ENCODE measurements around the gene HOXA5.

HOXA5 gene

DNA sequence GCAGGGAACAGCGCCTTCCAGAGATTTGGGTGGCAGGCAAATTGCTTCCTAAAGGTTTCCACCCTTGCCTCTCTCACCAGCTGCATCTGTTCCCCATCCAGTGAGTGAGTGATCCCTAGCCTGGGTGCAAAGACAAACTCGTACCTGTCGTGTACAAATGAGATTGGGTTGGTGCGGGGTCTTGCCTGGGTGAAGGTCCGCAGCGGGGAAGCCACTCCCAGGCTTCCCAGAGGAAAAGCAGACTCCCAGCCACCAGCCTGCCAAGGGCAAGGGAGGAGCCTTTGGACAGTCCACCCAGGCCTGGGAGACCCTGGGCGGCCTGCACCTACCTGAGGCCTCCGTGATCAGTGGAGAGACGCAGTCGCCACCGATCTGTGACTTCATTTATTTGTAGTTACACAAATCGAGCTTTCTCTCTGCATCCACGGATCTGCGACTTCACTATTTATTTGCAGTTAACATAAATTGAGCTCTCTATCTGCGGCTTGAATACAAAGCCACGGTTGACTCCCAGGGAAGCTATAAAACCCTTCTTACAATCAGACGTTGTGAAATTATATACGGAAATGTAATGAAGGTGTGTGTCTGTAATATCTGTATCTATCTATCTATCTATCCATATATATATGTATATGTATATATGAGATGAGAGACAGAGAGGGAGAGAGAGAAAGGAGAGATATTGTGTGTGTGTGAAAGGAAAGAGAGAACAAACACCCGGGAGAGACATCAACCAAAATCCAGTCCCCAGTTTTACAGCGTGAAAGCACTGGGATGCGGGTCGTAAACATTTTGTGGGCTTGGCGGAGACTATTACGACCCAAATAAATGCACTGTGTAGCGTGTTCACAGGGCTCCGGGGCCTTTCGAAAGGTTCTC, 16.0 kb upstream of the HOXA5 start:
- DNase-seq (ENCODE audit: low read depth) = no peak

DNA sequence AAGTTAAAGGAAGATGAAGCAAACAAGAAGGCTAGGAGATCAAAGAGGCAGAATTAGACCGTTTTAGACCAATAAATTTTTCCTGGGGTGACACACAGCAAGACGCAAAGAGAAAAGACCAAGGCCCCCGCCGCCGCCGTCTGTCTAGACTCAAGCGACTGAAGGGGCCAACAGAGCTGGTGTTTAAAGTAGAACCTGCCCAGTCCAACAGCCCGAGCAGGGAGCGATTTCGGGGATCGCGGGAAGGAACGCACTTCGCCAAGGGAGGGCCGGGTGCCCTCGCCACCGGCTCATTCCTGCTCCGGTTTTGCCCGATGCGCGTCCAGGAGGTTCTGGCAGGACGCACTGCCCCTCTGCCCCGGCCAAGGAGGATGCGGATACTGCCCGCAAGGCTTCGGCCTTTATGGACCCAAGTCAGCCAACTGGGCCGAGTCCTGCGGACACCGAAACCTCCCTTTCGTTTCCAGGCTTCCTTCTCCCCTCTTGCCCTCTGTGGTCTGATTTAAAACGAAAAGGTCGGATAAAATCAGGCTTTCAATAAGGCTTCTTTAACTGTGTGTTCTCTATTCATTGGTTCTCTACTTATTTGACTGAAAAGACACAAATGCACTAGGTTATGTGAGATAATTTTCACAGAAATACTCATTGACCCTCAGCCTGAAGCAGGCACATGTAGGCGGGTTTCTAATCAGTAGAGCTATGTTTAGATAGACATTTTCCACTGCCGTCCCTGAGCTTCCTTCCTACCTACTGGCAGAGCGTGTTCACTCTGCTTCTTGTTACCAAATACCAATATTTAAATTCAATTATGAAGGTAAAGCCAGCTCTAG, 15.2 kb upstream of the HOXA5 start:
- DNase-seq (ENCODE audit: low read depth) = no peak

DNA sequence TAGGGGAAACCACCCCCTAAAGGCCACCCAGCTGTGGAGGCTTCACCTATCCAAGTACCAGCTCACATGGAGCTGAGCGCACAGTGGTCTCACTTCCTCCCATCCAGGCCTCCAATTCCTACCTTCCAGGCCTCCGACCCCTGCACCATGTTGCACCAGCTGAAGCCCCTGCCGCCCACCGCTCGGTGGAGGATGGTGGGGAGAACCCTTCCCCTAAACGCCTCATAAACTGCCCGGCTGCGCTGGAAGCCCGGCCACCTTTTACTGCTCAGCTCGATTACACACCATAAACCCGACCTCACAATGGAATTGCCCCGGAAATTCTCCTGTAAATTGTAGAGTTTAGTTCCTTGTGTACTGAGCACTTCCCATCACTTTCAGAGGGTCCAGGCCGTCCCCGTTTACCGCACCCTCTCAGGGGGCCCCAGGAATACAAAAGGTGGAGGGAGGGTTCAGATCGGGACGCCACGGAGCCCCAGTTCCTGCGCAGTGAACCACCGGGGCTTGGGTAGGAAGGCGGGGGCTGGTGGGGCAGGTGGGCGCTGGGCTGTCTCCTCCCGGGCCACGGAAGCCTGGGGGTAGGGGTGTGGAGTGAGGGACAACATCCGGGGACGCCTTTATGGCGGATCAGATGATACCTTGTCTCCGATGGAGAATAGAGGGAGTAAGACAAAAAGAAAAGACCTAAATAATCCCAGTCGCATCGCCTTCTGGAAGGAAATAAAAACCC, 14.4 kb upstream of the HOXA5 start:
- DNase-seq (ENCODE audit: low read depth) = no peak

DNA sequence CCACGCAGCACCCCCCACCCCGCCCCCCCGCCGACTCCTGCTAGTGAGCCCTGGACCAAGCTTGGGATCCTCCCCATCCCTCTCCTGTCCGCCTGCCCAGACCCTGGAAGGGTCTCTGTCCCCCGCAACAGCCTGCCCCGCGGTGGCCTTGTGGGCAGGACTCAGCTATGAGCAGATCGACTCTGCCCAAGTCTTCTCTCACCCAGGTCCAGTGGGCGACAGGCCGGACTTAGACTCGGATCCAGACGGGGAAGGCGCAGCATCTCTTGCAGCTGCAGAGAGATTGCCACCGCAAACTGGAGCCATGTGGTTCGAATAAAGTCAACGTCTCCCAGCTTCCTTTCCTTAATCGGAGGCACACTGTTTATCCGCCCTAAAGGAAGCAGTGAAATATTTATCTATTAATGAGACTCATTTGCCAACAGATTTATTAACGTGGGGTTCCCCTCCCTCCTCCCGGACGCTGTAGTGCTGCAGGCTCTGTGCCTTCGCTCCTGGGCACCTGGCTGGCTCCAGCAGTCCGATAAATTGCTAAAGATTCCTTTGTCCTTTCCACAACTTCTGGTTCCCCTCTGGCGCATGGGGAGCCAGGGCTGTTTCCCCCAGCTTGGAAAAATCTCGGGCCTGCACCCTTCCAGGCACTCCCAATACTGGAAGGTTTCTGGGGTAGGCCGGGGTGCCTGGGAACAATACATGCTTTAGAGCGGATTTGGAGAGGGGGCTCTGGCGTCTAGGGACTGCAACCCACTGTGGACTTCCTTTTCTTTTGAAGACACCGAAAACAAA, 13.6 kb upstream of the HOXA5 start:
- DNase-seq (ENCODE audit: low read depth) = no peak

DNA sequence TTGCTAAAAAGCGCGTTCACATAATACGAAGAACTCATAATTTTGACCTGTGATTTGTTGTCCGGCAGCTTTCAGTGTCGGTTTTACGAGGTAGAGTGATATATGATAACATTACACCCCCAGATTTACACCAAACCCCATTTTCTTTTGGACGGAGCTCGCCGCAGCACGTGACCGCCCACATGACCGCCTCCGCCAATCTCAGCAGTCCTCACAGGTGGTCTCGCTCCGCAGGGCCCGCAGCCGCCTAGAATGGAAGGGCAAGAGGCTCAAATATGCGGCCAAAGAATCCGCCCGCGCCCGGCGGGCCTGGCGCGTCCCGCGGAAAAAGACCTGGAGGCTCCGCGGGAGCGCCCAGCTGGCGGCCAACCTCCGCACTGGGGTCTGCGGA, 13.0 kb upstream of the HOXA5 start, which contains the start of gene HOXA7:
Gene HOXA7 (minus strand): TSS at position 168 of the 391 bp plus-strand sequence. CDS start 130 bp downstream, at position 38.
- no peak for DNase-seq (ENCODE audit: low read depth)

DNA sequence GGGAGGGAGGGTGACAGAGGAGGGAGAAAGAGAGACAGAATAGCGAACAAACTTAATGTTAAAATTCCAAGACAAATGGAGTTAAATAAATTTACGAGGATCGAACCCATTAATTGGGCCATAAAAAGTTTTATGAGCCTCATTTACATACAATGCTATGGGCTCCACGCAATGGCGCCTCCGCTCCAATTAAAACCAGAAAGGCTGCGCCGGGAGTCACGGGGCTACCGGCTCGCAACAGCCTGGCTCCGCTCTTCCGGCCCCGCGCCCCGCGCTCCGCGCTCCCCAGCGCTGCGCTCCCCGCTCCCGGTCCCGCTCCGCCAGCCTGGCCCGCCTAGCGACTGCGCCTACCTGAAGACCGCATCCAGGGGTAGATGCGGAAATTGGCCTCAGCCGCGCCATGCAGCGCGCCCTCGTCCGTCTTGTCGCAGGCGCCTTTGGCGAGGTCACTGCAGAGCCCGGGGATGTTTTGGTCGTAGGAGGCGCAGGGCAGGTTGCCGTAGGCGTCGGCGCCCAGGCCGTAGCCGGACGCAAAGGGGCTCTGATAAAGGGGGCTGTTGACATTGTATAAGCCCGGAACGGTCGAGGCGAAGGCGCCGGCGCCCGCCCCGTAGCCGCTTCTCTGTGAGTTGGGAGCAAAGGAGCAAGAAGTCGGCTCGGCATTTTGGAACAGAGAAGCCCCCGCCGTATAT, 12.5 kb upstream of the HOXA5 start:
- DNase-seq (ENCODE audit: low read depth) = no peak

DNA sequence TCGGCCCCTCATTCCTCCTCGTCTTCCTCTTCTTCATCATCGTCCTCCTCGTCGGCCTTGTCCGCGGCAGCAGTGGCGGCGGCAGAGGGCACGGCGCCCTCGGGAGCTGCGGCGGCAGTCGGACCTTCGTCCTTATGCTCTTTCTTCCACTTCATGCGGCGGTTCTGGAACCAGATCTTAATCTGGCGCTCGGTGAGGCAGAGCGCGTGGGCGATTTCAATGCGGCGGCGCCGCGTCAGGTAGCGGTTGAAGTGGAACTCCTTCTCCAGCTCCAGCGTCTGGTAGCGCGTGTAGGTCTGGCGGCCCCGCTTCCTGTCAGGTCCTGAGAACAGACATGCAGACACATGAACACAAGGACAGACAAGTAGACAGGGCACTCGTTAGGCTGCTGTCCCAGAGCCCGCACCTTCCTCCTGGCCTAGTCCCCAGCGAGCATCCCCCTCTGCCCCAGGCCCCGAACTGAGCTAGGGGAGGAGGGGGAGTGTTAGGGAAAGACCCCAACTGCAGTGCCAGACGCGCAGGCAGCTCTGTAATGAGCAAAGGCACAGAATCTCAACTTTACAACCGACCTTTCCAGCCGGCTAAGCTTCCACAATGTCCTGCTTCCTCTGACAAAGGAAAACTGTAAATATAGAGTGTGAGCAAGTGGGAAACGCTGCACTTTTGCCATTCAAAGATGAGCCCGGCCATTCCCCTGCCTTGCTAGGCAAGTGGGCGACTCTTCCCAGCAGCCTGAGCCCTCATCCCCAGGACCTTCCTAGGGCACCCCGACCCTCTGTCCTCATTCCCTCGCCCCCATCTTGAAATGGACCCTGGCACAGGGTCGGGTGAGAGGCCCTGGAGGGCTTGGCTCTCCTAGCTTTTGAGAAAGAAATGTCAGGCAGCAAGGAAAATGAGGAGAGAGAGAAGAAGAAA, 11.7 kb upstream of the HOXA5 start:
- DNase-seq (ENCODE audit: low read depth) = no peak

DNA sequence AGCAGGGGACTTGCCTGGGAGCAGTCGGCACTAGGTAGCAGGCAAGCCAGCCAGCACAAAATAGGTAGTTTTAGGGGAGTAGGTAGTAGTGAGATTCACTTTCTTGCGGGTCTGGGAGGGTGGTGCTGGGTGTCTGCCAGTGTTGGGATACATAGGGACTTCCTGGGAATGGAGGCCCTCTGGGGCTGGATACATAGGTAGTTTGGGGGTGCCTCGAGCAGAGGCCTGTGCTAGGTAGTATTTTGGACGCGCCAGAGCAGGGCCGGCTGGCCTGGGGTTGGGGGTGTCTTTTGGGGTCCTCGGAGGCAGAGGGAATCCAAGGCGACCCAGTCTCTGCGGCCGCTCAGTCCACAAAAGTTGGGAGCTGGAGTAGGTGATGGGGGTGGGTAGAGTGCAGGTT, 10.9 kb upstream of the HOXA5 start:
- DNase-seq (ENCODE audit: low read depth) = no peak

DNA sequence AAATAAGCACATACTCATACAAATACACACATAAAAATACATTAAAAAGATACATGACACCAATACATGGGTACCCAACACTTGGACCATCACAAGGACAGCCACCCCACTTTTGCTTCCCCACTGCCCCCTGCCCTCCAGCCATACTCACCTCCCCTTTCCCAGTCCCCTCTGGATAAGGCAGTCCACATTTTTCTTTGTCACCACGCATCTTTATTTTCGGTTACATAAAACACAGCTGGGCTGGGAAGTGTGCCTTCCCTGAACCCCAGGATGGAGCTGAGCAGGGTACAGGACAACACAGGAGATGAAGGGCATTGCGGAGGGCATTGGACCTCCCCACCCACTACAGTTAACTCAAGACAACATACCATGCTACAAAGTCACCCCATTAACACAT, 10.0 kb upstream of the HOXA5 start:
- no peak for DNase-seq (ENCODE audit: low read depth)

DNA sequence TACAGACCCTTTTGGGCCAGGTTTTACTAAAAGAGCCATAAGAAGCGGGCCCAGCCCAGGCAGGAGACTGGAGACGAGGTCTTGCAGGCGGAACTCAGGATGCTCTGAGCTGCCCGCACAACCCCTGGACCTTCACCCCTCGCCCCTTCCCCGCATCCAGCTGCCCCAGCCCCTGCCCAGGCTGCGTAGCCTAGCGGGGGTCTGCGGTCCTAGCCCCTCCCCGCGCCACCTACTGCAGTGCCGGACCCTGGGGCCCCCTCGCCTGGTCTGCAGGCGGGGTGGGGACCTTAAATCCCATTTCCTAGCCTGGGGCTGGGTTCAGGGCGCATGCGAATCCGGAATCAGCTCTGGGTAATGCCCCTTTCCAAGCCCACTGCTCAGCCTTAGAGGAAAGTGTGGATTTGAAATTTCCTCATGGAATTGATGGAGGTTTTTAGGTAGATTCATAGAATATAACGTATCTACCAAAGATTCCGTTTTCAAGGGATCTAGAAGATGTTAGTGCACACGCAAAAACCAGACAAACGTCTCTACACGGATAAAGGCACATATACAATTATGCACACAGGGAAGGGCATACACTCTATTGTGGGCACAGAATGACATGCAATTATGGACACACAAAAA, 9.4 kb upstream of the HOXA5 start:
- no peak for DNase-seq (ENCODE audit: low read depth)

DNA sequence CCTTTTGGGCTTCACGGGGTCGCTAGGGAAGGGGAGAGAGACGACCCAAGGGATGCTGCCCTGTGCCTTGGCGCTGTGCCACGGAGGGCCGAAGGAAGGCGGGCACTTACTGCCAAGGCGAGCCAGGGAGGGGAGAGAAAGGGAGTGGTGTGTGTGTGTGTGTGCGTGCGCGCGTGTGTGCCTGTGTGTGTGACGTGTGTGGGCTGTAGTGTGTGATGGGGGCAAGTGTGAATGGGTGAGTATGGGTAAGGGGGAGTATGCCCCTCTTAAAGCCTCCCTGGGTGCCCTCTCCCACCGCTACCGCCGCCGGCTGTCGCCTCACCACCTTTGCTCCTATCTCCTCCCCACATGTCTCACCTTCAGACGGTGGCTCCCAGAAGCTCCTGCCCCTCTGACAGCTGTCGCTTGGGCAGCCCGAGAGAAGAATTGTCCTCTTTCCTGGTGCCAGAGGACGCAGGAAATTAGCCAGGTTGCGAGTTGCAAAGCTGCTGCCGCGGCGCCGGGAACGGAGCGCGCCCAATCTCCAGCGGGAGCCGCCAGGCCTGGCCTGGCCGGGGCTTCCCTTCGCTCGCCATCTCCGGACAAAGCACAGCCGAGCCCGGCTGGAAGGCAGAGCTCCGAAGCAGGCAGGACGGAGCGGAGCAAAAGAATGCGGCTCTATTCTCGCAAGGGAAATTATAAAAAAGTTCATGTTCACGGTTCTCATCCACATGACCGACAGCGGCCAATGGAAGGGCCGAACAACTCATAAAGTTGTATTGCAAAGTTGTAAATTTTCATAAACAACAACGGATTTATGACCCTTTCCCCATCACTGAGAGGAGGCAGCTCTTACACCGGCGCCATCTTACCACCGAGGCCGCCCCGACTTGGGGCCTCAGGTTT, 8.7 kb upstream of the HOXA5 start, which contains the start of gene HOXA3:
Gene HOXA3 (minus strand): TSS at position 653 of the 885 bp plus-strand sequence. CDS start 41,943 bp downstream, outside the sequence.
- DNase-seq (ENCODE audit: low read depth) = no peak

DNA sequence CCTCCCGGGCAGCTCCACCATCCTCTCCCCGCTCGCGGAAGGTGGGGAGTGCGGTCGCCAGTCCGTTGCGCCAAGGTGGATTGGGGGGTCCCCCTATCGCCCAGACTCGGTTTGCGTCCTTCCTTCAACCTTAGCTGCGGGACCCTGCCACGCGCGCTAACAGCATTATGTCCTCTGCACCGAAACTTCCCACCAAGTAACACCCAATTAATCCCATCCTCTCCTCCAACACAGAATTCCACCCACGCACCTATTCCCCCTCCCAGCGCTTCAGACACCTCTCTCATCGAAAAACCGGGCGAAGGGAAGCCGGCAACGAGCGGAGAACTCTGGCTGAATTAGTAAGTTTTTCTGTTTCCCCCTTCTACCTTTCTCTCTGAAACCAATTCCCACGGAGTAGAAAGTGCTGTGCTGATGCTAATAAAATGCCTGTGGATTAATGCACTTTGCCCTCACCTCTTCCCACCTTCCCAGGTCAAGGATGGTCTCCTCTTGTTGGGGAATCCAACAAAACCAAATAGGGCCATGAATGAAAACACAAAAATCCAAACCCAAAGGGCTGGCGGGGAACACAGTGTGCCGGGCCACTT, 8.0 kb upstream of the HOXA5 start:
- DNase-seq (ENCODE audit: low read depth) = no peak

DNA sequence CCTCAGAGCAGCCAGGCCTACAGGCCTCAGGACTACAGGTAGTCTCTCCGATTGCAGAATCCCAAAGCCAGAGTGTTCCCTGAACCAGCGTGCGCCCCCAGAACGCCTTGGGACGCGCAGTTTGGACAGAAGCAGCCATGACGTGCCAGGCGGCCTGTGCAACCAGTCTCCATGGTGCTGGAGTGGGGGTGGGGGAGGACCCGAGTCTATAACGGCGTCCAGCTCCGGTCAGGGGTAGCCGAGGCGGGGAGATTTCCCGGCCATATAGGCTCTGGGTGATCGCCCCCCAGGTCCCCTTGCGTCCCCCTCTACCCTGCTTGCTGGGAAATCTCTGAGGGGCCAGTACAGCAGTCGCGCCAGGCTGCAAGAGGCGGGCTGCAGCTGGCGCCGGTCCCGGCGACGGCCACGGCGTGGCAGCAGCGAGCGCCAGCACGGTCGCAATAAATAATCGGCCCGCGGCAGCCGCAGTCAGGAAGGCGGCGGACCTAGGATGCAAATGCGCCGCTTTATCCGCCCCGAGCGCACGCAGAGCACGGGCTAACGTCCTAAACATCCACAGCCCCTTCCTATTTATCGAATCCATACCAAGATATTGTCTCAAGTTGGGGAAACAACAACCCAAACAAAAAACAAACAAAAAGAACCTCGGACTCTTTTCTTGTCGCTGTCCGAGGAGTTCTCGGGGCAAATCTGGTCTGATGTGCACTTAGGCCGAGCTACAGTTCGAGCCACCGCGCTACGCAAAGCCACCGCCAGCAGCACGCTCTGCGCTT, 7.3 kb upstream of the HOXA5 start:
- peak; percentile 43 for DNase-seq (ENCODE audit: low read depth)

DNA sequence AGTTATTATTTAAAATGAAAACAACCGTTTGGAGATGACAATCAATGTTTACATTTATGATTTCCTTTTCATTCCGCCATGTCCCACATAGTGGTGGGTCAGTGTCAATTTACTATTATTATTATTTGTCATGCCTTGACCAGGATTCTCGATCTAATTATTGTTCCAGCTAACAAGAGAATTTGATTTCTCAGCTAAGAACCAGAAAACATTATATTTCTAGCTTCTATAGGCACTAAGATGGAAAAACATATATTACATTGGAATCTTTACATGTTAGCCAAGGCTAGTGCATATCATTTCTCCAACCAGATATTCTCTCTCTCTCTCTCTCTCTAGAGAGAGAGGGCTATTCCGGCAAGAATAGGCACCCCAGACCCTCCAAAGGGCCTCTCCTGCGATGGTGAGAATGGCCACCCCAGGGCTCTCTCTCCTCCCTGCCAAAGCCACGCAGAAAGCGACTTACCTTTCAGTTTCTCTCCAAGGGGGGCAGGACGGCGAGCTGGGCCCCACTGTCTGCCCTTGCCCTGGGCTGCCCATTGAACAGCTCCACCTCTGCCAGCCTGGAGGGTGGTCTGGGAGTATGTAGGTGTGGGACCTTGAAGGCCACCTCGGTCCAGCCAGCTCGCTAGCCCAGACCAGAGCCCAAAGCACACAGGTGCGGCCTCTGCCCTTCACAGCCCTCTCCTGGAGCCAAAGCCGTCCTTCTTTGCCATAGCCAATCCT, 6.5 kb upstream of the HOXA5 start:
- DNase-seq (ENCODE audit: low read depth) = no peak

DNA sequence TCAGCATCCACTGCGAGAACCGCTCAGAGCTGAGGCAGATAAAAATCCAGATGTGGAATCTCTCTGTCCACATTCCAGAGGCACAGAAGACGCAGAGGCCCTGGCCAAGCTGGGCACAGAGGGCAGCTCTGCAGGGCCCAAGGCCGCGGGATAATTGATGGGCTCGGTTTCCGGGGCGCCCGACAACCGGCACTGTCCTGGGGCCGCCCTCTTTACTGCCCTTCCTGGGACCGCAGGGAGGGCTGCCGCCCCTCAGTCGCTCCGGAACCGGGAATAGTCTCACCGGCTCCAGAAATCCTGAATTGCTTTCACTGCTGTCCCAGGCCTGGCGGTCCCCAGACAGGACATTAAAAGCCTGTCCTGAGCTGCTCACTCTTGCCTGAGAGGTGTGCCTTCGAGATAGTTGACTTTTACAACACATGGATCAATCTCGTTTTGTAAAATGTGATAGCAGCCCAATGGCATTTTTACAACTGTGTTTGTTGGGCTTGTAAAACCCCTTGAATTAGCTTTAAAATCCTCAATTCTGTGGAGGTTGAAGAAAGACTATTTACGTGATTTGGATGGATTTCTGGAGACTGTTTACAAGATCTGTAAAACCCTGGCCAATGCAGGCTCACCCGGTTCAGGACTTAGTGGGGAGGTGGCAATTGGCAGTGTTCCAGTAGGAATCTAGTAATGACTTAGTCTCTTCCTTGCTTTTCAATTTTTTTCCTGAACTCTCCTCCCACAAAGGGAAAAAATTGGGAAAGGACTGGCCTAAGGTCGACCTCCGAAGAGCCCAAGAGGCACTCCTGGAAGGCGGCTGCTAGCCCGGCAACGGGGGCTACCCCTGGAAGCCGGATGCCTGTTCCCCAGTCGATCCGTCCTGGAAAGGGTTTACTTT, 5.5 kb upstream of the HOXA5 start:
- DNase-seq (ENCODE audit: low read depth) = no peak

Data from activated T-helper 9 cell treated with anti-CD3 and anti-CD28 coated beads, Interleukin-2, amount 50 U/mL, for 16 hours (primary cell).